Small intestine (tissue), 7 donors: Measurements from ENCODE around the gene PKP2. TPM values are rescaled to one million over a fixed set of nuclear protein-coding genes. Genes with fewer than 3 reads are reported as not detected.
"Not testable (repeated sequence)": the region's sequence is repeated elsewhere in the genome, so short reads cannot be mapped to it uniquely, and the experiment has no call there.

Source experiments
- DNase-seq, 2 donors: peaks; one replicate each; pipeline versions ENCODE4 v3.0.0 to v3.0.0-alpha.2; 2013
- FAIRE-seq: peaks from 2 replicates; lab custom pipeline; 2012; peaks lifted over from hg19 to GRCh38; lab: Jason Lieb, UNC
- H3K27ac ChIP-seq, 3 donors: one replicate each; pipeline ENCODE4 v1.5.1; 2013; ENCODE audit warnings: low read length in 2 of 3, mild to moderate bottlenecking in 2 of 3, control low read depth in 1 of 3, inconsistent platforms in 1 of 3, low read depth in 1 of 3, moderate library complexity in 1 of 3
- H3K27me3 ChIP-seq, 3 donors: one replicate each; pipeline ENCODE4 v1.6.1; 2013; ENCODE audit warnings: low read length in 3 of 3, inconsistent platforms in 1 of 3; ENCODE audit not compliant: control insufficient read depth in 3 of 3, insufficient read depth in 3 of 3
- H3K36me3 ChIP-seq, 3 donors: one replicate each; pipeline ENCODE4 v1.6.1; 2013; ENCODE audit warnings: low read length in 3 of 3, inconsistent platforms in 1 of 3, low read depth in 1 of 3, mild to moderate bottlenecking in 1 of 3, moderate library complexity in 1 of 3; ENCODE audit not compliant: control insufficient read depth in 3 of 3, insufficient read depth in 2 of 3
- H3K4me1 ChIP-seq, 3 donors: one replicate each; pipeline ENCODE4 v1.6.1; 2013; ENCODE audit warnings: low read length in 2 of 3, inconsistent platforms in 1 of 3, low read depth in 1 of 3, mild to moderate bottlenecking in 1 of 3, moderate library complexity in 1 of 3; ENCODE audit not compliant: control insufficient read depth in 3 of 3, insufficient read depth in 2 of 3
- H3K4me3 ChIP-seq, 3 donors: one replicate each; pipeline ENCODE4 v1.5.1; 2013; ENCODE audit warnings: low read length in 3 of 3, control low read depth in 1 of 3, inconsistent platforms in 1 of 3, low read depth in 1 of 3, mild to moderate bottlenecking in 1 of 3, moderate library complexity in 1 of 3
- H3K9me3 ChIP-seq, 2 donors: one replicate each; pipeline ENCODE4 v1.6.1; 2013; ENCODE audit warnings: low read depth in 1 of 2, low read length in 1 of 2; ENCODE audit not compliant: control insufficient read depth in 2 of 2, insufficient read depth in 1 of 2
- WGBS, 3 donors: extraction: QIAGEN DNeasy Blood & Tissue Kit; methylation state at CpG; one replicate each; pipeline ENCODE4 v1.1.7; 2013; 5-methylcytosine and 5-hydroxymethylcytosine counted together
- polyA plus RNA-seq, 4 donors: library from polyadenylated mRNA; stranded (reverse) in 3 of 4; unstranded in 1 of 4; fragments of 200-250 nt in 3 of 4; fragments of 120-200 nt in 1 of 4; gene quantifications; one replicate each; pipeline versions ENCODE4 v1.2.1 to v1.2.3, GENCODE V29; 2013
- donor health status: healthy with polysubstance abuse.
- donor health status: control.
- donor health status: control.
- donor health status: Bipolar disorder and iron deficiency.
- donor health status: healthy.

The PKP2 gene
- polyA plus RNA-seq, 4 donors, result 12.7 to 34.7 (median 22.8) TPM

DNA sequence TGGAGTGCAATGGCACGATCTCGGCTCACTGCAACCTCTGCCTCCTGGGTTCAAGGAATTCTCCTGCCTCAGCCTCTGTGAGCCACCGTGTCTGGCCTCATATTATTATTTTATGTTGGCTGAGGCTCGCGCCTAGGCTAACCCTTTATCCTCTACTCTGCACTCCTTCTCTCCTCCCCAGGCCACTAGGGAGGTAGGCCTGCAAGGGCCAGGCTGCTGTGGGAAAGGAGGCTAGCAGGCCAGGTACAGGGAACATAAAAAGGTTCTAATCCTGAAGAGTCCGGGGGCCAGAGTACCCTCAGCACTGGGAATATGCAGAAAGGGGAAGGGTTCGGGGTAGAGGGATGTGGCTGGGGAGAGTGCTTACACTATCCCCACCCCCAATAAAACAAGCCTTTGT, 14.9 kb downstream of the PKP2 start:
- DNase-seq (no peak), FAIRE-seq (no peak)
- Histone ChIP-seq H3K9me3 (peaks cover 0 to 7% of the 10 kb centered on the region in 2 donors), H3K36me3 (peaks cover 0 to 17% (median 0%) of the 10 kb centered on the region in 3 donors), H3K4me3 (no peak overlapping the region), H3K27ac (no peak overlapping the region), H3K4me1 (peaks cover 0 to 6% (median 0%) of the 10 kb centered on the region in 3 donors), H3K27me3 (no peaks in the 10 kb centered on the region)
- WGBS, 3 donors, result 76 to 91% (median 88%) methylated on average over 7 of the region's 7 CpGs

GRCh38 chr12:32881107-32881506, 15.5 kb downstream of the PKP2 start:
- Histone ChIP-seq H3K27ac (no peak overlapping the region), H3K36me3 (peaks cover 0 to 21% (median 0%) of the 10 kb centered on the region in 3 donors), H3K4me3 (no peak overlapping the region), H3K9me3 (peaks cover 0 to 7% of the 10 kb centered on the region in 2 donors), H3K4me1 (peaks cover 0 to 12% (median under 1%) of the 10 kb centered on the region in 3 donors), H3K27me3 (no peaks in the 10 kb centered on the region)
- no peak for FAIRE-seq
- 57 to 64% (median 60%) methylated on average over 3 of the region's 3 CpGs for WGBS, 3 donors
- DNase-seq, result no peak

DNA sequence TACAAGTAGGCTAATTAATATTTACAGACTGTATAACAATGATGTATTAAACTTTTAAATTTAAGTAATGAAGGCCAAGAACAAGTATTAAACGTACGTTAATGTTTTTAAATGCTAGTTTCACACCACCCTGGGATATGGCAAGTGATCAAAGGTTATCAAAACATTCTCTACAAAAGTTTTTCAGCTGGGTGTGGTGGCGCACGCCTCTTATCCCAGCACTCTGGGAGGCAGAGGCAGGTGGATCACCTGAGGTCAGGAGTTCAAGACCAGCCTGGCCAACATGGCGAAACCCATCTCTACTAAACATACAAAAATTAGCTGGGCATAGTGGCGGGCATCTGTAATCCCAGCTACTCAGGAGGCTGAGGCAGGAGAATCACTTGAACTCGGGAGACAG, 17.5 kb downstream of the PKP2 start:
- peak overlapping the region in 1 of 3 donors; percentile 74 for H3K27ac ChIP-seq
- FAIRE-seq, result not testable (repeated sequence)
- peak in 1 of 2 donors; percentile 58 for DNase-seq

DNA sequence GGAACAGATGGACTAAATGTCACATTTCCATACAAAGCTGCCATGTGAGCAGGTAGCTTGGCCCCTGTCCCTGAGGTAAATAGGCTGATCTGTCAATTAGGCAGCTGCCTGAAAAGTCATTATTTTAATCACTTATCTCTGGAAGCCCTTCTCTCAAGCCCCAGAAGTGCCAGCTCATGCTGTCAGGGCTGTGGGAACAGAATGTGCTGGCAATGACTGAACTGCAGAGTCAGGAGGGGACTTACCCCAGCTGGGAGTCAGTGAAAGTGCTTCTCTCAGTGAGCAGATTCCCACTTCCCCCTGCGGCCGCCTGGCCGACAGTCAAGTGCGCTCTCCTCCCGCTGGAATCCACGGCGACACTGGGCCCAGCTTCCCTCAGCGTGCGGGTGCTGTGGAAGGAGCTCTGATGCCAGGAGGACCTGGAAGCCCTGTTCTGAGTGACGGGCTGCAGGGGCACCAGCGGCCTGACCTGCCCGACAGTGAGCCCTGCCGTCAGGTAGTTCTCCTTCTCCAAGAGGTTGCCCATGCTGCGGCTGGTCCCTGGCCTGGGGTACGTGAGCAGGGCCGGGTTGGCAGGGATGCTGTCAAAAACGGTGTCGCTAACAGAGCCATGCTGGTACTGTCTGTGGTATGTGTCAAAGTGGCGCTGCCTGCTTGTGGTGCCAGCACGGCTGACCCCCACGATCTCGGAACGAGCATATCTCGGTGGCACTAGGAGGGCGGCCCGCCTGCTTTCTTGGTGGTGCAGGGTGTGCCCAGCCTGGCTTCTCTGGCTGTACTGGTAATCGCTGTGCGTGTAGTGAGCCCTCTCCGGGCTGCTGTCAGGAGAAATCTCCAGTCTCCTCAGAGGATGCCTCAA, 18.7 kb downstream of the PKP2 start:
- H3K4me3 ChIP-seq, result no peak overlapping the region
- no peaks in the 10 kb centered on the region for H3K27me3 ChIP-seq
- FAIRE-seq, result no peak
- peaks cover 4 to 38% (median 7%) of the 10 kb centered on the region in 3 donors for H3K4me1 ChIP-seq
- no peak overlapping the region for H3K27ac ChIP-seq
- peaks cover 0 to 7% of the 10 kb centered on the region in 2 donors for H3K9me3 ChIP-seq
- peaks cover 0 to 24% (median 0%) of the 10 kb centered on the region in 3 donors for H3K36me3 ChIP-seq
- 88 to 94% (median 90%) methylated on average over 29 of the region's 29 CpGs for WGBS, 3 donors
- DNase-seq, result peak in 1 of 2 donors; percentile 21

More for the DNA sequence above, 17.5 kb downstream of the PKP2 start:
- not testable (repeated sequence) for H3K4me3 ChIP-seq, H3K27me3 ChIP-seq, H3K9me3 ChIP-seq
- Histone ChIP-seq H3K36me3 (peaks cover 0 to 19% (median 0%) of the 10 kb centered on the region in 3 donors), H3K4me1 (peaks cover 3 to 30% (median 7%) of the 10 kb centered on the region in 3 donors)
- WGBS, 3 donors, result 38 to 67% (median 46%) methylated on average over 7 of the region's 7 CpGs

DNA sequence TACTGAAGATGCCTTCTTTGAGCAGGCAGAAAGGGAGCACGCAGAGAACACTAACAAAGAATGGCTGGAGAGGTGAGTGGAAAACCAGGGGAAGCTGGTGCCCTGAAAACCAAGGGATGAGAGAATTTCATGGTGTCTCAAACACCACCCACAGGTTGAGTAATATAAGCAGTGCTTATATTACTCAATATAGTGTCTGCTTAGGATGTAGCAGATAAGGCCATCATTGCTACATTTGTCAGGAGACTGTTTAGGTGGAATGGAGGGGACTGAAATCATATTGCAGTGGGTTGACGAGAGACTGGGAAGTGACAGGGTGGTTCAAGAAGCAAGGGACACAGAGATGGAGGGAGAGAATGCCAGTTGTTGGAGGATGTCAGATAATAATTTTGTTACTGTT, 20.6 kb downstream of the PKP2 start:
- Histone ChIP-seq H3K27ac (peak overlapping the region in 1 of 3 donors; percentile 51), H3K9me3 (peaks cover 0 to 7% of the 10 kb centered on the region in 2 donors), H3K27me3 (no peaks in the 10 kb centered on the region), H3K4me3 (no peak overlapping the region), H3K4me1 (peaks cover 4 to 38% (median 7%) of the 10 kb centered on the region in 3 donors), H3K36me3 (peaks cover 0 to 22% (median 0%) of the 10 kb centered on the region in 3 donors)
- DNase-seq (peak in 1 of 2 donors; percentile 43), FAIRE-seq (no peak)
- WGBS, 3 donors, result 73 to 86% (median 82%) methylated on average over 2 of the region's 2 CpGs

DNA sequence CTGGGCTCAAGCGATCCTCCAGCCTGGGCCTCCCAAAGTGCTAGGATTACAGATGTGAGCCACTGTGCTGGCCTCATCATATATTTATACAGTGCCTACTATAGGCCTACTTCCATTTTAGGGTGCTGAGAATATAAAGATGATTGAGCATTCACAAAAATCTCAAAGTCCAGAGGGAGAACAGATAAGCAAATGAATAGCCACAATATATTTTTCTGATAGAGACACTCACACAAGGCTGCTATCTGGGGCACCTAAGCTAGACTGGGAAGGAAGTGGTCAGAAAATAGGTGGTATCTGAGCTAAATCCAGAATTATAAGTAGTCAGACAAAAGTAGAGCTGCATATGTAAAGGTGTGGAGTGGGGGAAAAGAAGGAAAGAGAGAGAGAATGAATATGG, 21.6 kb downstream of the PKP2 start:
- DNase-seq (peak; percentile 64 to 80), FAIRE-seq (no peak)
- WGBS, 3 donors, result 25 to 74% (median 50%) methylated on average over 1 of the region's 1 CpG
- Histone ChIP-seq H3K4me1 (peaks cover 4 to 38% (median 7%) of the 10 kb centered on the region in 3 donors), H3K9me3 (peaks cover 0 to 1% of the 10 kb centered on the region in 2 donors), H3K4me3 (no peak overlapping the region), H3K27me3 (no peaks in the 10 kb centered on the region), H3K27ac (peak overlapping the region in 1 of 3 donors; percentile 65), H3K36me3 (peaks cover 0 to 22% (median 0%) of the 10 kb centered on the region in 3 donors)

DNA sequence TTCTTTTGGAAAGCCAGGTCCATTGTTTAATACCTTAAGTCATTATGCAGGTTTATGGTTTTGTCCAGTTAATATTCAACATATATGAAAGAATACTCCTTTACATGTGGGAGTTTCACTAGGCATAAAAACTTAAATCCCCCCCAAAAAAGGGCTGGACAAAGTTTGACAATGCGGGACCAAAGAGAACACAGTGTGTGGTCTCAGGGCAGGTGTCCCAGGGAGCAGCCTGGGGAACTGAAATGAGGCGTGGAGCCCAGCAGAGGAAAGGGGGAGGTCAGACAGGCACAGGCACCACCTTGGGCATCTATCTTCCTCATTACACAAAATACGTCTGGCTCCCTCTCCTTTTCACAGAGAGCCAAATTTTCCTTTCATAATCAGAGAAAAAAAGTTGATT, 22.5 kb downstream of the PKP2 start:
- H3K27ac ChIP-seq, result peak overlapping the region; percentile 17 to 65 (median 51)

GRCh38 chr12:32872416-32872815, 24.2 kb downstream of the PKP2 start:
- WGBS, 3 donors, result 44 to 62% (median 45%) methylated on average over 5 of the region's 5 CpGs
- H3K27me3 ChIP-seq, H3K9me3 ChIP-seq, DNase-seq, FAIRE-seq, H3K27ac ChIP-seq, H3K4me3 ChIP-seq: not testable (repeated sequence)
- H3K36me3 ChIP-seq, result peaks cover 0 to 22% (median 0%) of the 10 kb centered on the region in 3 donors
- H3K4me1 ChIP-seq, result peaks cover 4 to 31% (median 7%) of the 10 kb centered on the region in 3 donors

More for the DNA sequence above, 22.5 kb downstream of the PKP2 start:
- Histone ChIP-seq H3K27me3 (no peaks in the 10 kb centered on the region), H3K4me3 (no peak overlapping the region), H3K36me3 (peaks cover 0 to 22% (median 0%) of the 10 kb centered on the region in 3 donors), H3K4me1 (peaks cover 4 to 34% (median 7%) of the 10 kb centered on the region in 3 donors), H3K9me3 (no peaks in the 10 kb centered on the region)
- FAIRE-seq, result no peak
- peak; percentile 51 to 55 for DNase-seq
- 10 to 53% (median 33%) methylated on average over 3 of the region's 3 CpGs for WGBS, 3 donors
